HepG2 (cell line): ENCODE results near the gene ITSN2. TPM values are rescaled to one million over a fixed set of nuclear protein-coding genes. Genes with fewer than 3 reads are reported as not detected.

Experiments
- ATAC-seq: fragments of 200-7000 bp; cut with Tn5 transposase; 3 replicates; pipeline ENCODE4 v1.9.1; 2020; ENCODE audit warnings: mild to moderate bottlenecking, moderate library complexity
- BruUV-seq: library from RNA; stranded (reverse); fragments of 400-500 nt; replicated peaks from 2 replicates; lab custom pipeline; 2021; lab: Mats Ljungman, UMichigan
- CTCF ChIA-PET: fragments of 300-600 bp; formaldehyde crosslinking; extraction: SDS; loops from one replicate; lab custom pipeline; 2021; ENCODE audit warnings: low total read pairs, inconsistent platforms, low intra/inter-chr PET ratio; lab: Yijun Ruan, JAX
- POLR2A ChIA-PET: fragments of 350-600 bp; sonication (Branson Sonifier 250); formaldehyde crosslinking; loops from one replicate; lab custom pipeline; 2020; ENCODE audit warnings: antibody characterized with exemption, inconsistent platforms; lab: Yijun Ruan, JAX
- DNase-seq: peaks from one replicate; pipeline ENCODE4 v3.0.0-alpha.2; 2015; ENCODE audit warnings: low spot score
- FAIRE-seq: peaks from 3 replicates; lab custom pipeline; 2011; peaks lifted over from hg19 to GRCh38; lab: Jason Lieb, UNC
- H2AFZ ChIP-seq: one replicate; pipeline ENCODE4 v1.6.1; 2011; ENCODE audit warnings: low read length, inconsistent platforms
- H3K27ac ChIP-seq: fragments of 300-600 bp; 3 replicates; pipeline ENCODE4 v1.8.0; 2011; ENCODE audit warnings: mixed run types, mild to moderate bottlenecking, mixed read lengths, low read length, inconsistent platforms; ENCODE audit not compliant: insufficient read depth; ENCODE audit errors: extremely low read length
- H3K27me3 ChIP-seq, 2 experiments: fragments of 200-600 bp in 1 of 2; 2 replicates in 1 of 2; 3 replicates in 1 of 2; pipeline versions ENCODE4 v1.6.0 to v1.8.0; 2011; ENCODE audit warnings: low read length in 2 of 2, mild to moderate bottlenecking in 2 of 2, moderate library complexity in 2 of 2, inconsistent platforms in 1 of 2; ENCODE audit not compliant: insufficient read depth in 2 of 2, control insufficient read depth in 1 of 2
- H3K36me3 ChIP-seq, 2 experiments: fragments of 200-600 bp in 1 of 2; replicated peaks in 1 of 2; 2 replicates in 1 of 2; 3 replicates in 1 of 2; pipeline versions ENCODE4 v1.5.1 to v1.8.0; 2011; ENCODE audit warnings: low read length in 2 of 2, inconsistent platforms in 1 of 2; ENCODE audit not compliant: insufficient read depth in 2 of 2, control insufficient read depth in 1 of 2
- H3K4me1 ChIP-seq: 2 replicates; pipeline ENCODE4 v1.5.1; 2012; ENCODE audit warnings: low read length, inconsistent platforms; ENCODE audit not compliant: insufficient read depth
- H3K4me2 ChIP-seq: 2 replicates; pipeline ENCODE4 v1.6.0; 2011; ENCODE audit warnings: low read depth, low read length, inconsistent platforms
- H3K4me3 ChIP-seq, 3 experiments: fragments of 200-600 bp in 1 of 3; sonication (generic), shearing (Covaris generic) in 1 of 3; replicated peaks in 1 of 3; 2 replicates each; pipeline ENCODE4 v1.5.1; 2011 to 2016; ENCODE audit warnings: low read length in 3 of 3, inconsistent platforms in 2 of 3, low read depth in 2 of 3, mild to moderate bottlenecking in 2 of 3, control low read depth in 1 of 3, mixed read lengths in 1 of 3; ENCODE audit not compliant: insufficient read depth in 1 of 3
- H3K79me2 ChIP-seq: one replicate; pipeline ENCODE4 v1.6.1; 2011; ENCODE audit warnings: low read length, inconsistent platforms; ENCODE audit not compliant: insufficient read depth
- H3K9ac ChIP-seq: 2 replicates; pipeline ENCODE4 v1.6.0; 2011; ENCODE audit warnings: mild to moderate bottlenecking, low read depth, low read length, inconsistent platforms; ENCODE audit not compliant: insufficient read depth
- H3K9me3 ChIP-seq: 2 replicates; pipeline ENCODE4 v1.5.1; 2012; ENCODE audit warnings: mild to moderate bottlenecking, low read length
- H4K20me1 ChIP-seq: 2 replicates; pipeline ENCODE4 v1.6.0; 2011; ENCODE audit warnings: inconsistent platforms, mild to moderate bottlenecking, low read length, moderate library complexity; ENCODE audit not compliant: insufficient read depth
- AGO2 ChIP-seq: fragments of 200-400 bp; formaldehyde crosslinking; optimal IDR thresholded peaks from 2 replicates; pipeline ENCODE3; 2017; ENCODE audit warnings: mild to moderate bottlenecking, low read depth, low read length, moderate library complexity
- ARNT2 ChIP-seq: sonication (generic); formaldehyde crosslinking; IDR thresholded peaks from 2 replicates; pipeline ENCODE4 v1.8.0; 2022; ENCODE audit warnings: mild to moderate bottlenecking, low read depth, missing genetic modification reagents, moderate library complexity
- ATM ChIP-seq: fragments of 450-650 bp; IDR thresholded peaks from 2 replicates; pipeline ENCODE4 v1.7.1; 2017; ENCODE audit warnings: mild to moderate bottlenecking, borderline replicate concordance
- CSRNP1 ChIP-seq: sonication (generic); formaldehyde crosslinking; IDR thresholded peaks from 2 replicates; pipeline ENCODE4 v1.8.1; 2023; ENCODE audit warnings: mild to moderate bottlenecking, missing genetic modification reagents
- GATAD1 ChIP-seq: IDR thresholded peaks from 2 replicates; pipeline ENCODE4 v1.6.1; 2016; ENCODE audit warnings: missing genetic modification reagents, missing compliant biosample characterization
- HOXA9 ChIP-seq: sonication (generic); formaldehyde crosslinking; IDR thresholded peaks from 2 replicates; pipeline ENCODE4 v1.8.1; 2022; ENCODE audit warnings: missing genetic modification reagents, mild to moderate bottlenecking, moderate library complexity, borderline replicate concordance
- KAT2B ChIP-seq: fragments of 150-350 bp; IDR thresholded peaks from 2 replicates; pipeline ENCODE4 v1.6.1; 2014; ENCODE audit warnings: low read depth, low read length, borderline replicate concordance
- PHB2 ChIP-seq: fragments of 450-650 bp; IDR thresholded peaks from 2 replicates; pipeline ENCODE4 v1.6.1; 2018; ENCODE audit not compliant: partially characterized antibody
- RAD51 ChIP-seq: fragments of 450-650 bp; IDR thresholded peaks from 2 replicates; pipeline ENCODE4 v1.6.1; 2016; ENCODE audit warnings: borderline replicate concordance
- SAP130 ChIP-seq: IDR thresholded peaks from 2 replicates; pipeline ENCODE4 v1.6.1; 2016; ENCODE audit warnings: low read depth
- TBP ChIP-seq: sonication (generic); formaldehyde crosslinking; IDR thresholded peaks from 2 replicates; pipeline ENCODE4 v1.5.0; 2020; ENCODE audit warnings: missing genetic modification reagents
- TEF ChIP-seq: sonication (generic); formaldehyde crosslinking; IDR thresholded peaks from 2 replicates; pipeline ENCODE4 v1.5.0; 2020; ENCODE audit warnings: missing genetic modification reagents
- TOE1 ChIP-seq: sonication (generic); formaldehyde crosslinking; IDR thresholded peaks from 2 replicates; pipeline ENCODE4 v1.4.0; 2020; ENCODE audit warnings: mild to moderate bottlenecking, missing genetic modification reagents
- ZFYVE20 ChIP-seq: sonication (generic); formaldehyde crosslinking; IDR thresholded peaks from 2 replicates; pipeline ENCODE4 v1.8.0; 2023; ENCODE audit warnings: low read depth, mild to moderate bottlenecking, moderate library complexity, missing genetic modification reagents, borderline replicate concordance
- ZNF235 ChIP-seq: sonication (generic); formaldehyde crosslinking; IDR thresholded peaks from 2 replicates; pipeline ENCODE4 v1.8.1; 2023; ENCODE audit warnings: mild to moderate bottlenecking, missing genetic modification reagents, borderline replicate concordance
- ZNF274 ChIP-seq: sonication (generic); formaldehyde crosslinking; IDR thresholded peaks from 2 replicates; pipeline ENCODE4 v1.5.1; 2020; ENCODE audit warnings: mild to moderate bottlenecking, missing genetic modification reagents
- ZNF580 ChIP-seq: IDR thresholded peaks from 2 replicates; pipeline ENCODE4 v1.6.1; 2016; ENCODE audit warnings: low read depth, borderline replicate concordance
- ZNF619 ChIP-seq: sonication (generic); formaldehyde crosslinking; IDR thresholded peaks from 2 replicates; pipeline ENCODE4 v1.4.0; 2020; ENCODE audit warnings: mild to moderate bottlenecking, missing genetic modification reagents
- ZSCAN29 ChIP-seq: sonication (generic); formaldehyde crosslinking; conservative IDR thresholded peaks from 2 replicates; pipeline ENCODE4 v1.4.0; 2020; ENCODE audit warnings: mild to moderate bottlenecking, missing genetic modification reagents
- ZUFSP ChIP-seq: sonication (generic); formaldehyde crosslinking; IDR thresholded peaks from 2 replicates; pipeline ENCODE4 v1.9.0; 2021; ENCODE audit warnings: missing genetic modification reagents, mild to moderate bottlenecking, borderline replicate concordance
- WGBS: methylation state at CpG from one replicate; pipeline ENCODE4 v1.1.6; 2017; ENCODE audit warnings: low lambda C conversion rate; 5-methylcytosine and 5-hydroxymethylcytosine counted together
- in situ Hi-C: cut with HindIII; loops from 2 replicates; pipeline ENCODE4 v1.10.0; 2017; ENCODE audit warnings: low pct_unique_long_range_greater_than_20kb; ENCODE audit not compliant: extremely low pct_ligation_motif_present
- intact Hi-C: fragments of 100-400 bp; cut with micrococcal nuclease; formaldehyde crosslinking; loops from one replicate; pipeline ENCODE4 v1.10.0; 2022; ENCODE audit not compliant: unreplicated experiment
- polyA plus RNA-seq, 8 experiments: library from polyadenylated mRNA; depleted of rRNA in 3 of 8; stranded (reverse) in 7 of 8; unstranded in 1 of 8; fragments of >200 nt; fragmentation: Illumina TruSeq in 4 of 8; extraction: Trizol in 4 of 8; gene quantifications; 2 replicates each; pipeline versions ENCODE4 v1.2.1 to v1.2.3, GENCODE V29; 2011 to 2016; ENCODE audit warnings: low read depth in 4 of 8, missing spikeins in 1 of 8, mixed read lengths in 1 of 8; ENCODE audit not compliant: insufficient read depth in 1 of 8
- total RNA-seq, 5 experiments: library from RNA; depleted of rRNA; stranded (reverse); fragments of >200 nt; fragmentation: Illumina TruSeq; extraction: Trizol; gene quantifications; 2 replicates each; pipeline ENCODE4 v1.2.3, GENCODE V29; 2016; ENCODE audit warnings: low read depth in 1 of 5

Gene ITSN2
- total and polyA plus RNA-seq, 2 of the 13 experiments (the other 11 are each of a cell fraction or from before 2014, with no cell fraction given), result 26.0 to 26.6 TPM

- WGBS, result 44% methylated on average over 4 of the region's 8 CpGs
- no peak for TF ChIP-seq TBP
- TF ChIP-seq ARNT2 (CRISPR knock-in tag), result peak; percentile 57; the same call in 1 of the 2 replicates
- TF ChIP-seq ZNF235 (CRISPR knock-in tag), result no peak
- TF ChIP-seq KAT2B, result no peak
- no peak for TF ChIP-seq CSRNP1 (CRISPR knock-in tag)
- TF ChIP-seq TOE1 (CRISPR knock-in tag), result no peak; the same call in 1 of the 2 replicates
- no peak for TF ChIP-seq ZUFSP (CRISPR knock-in tag)
- TF ChIP-seq GATAD1, result peak; percentile 63
- no peak for TF ChIP-seq HOXA9 (CRISPR knock-in tag)
- no peak for TF ChIP-seq AGO2
- TF ChIP-seq ZFYVE20 (CRISPR knock-in tag), result no peak
- TF ChIP-seq ZNF274 (CRISPR knock-in tag), result no peak
- no peak for TF ChIP-seq RAD51
- TF ChIP-seq ZNF619, result no peak
- no peak for TF ChIP-seq ZSCAN29 (CRISPR knock-in tag)
- peak; percentile 63; the same call in 1 of the 2 replicates for TF ChIP-seq ZNF580
- no peak for TF ChIP-seq PHB2
- TF ChIP-seq ATM, result no peak
- no peak for TF ChIP-seq TEF (CRISPR knock-in tag)
- peak; percentile 41 for TF ChIP-seq SAP130 (CRISPR knock-in tag)
Observed at GRCh38 chr2:24164416-24164973, 195.8 kb downstream of the ITSN2 start.

More at GRCh38 chr2:24164416-24164973, 195.8 kb downstream of the ITSN2 start:
- no peaks in the 10 kb centered on the region for H3K9me3 ChIP-seq
- no peak overlapping the region for H2AFZ ChIP-seq
- in situ Hi-C loops, result loop anchor here (10.0 kb wide), 3 partner anchors 80 to 340 kb away; partner anchors contain the start of gene TP53I3
- DNase-seq, result peak; percentile 41
- H3K27me3 ChIP-seq, result peaks cover 2 to 21% of the 10 kb centered on the region in 2 experiments; a peak in 3 of 5 replicates
- no TSS peak for BruUV-seq
- no peak overlapping the region for H3K9ac ChIP-seq
- no peak overlapping the region for H3K4me3 ChIP-seq
- peak; percentile 98 for ATAC-seq
- peak overlapping the region; percentile 22; the same call in 1 of the 2 replicates for H3K4me2 ChIP-seq
- ChIA-PET POLR2A (interaction anchor here (2.1 kb wide), 1 partner anchor 80 kb away, joined by 11 read pairs; the partner anchor contains the start of gene TP53I3), CTCF (interaction anchor here (0.7 to 4.9 kb wide), 12 partner anchors 9 to 339 kb away, joined by 3 to 71 read pairs (median 8); partner anchors contain the start of genes ATAD2B, FAM228B, SF3B6 and TP53I3)
- no peaks in the 10 kb centered on the region for H3K36me3 ChIP-seq
- H4K20me1 ChIP-seq, result no peaks in the 10 kb centered on the region
- H3K27ac ChIP-seq, result no peak overlapping the region
- peak; percentile 87 for FAIRE-seq
- H3K4me1 ChIP-seq, result no peaks in the 10 kb centered on the region
- intact Hi-C loops, result loop anchor here (1.0 to 2.0 kb wide), 4 partner anchors 80 to 340 kb away; partner anchors contain the start of genes ATAD2B and TP53I3
- H3K79me2 ChIP-seq, result no peaks in the 10 kb centered on the region
